ENCODE results near the gene NR1H4.
"Not testable (repeated sequence)": the region's sequence is repeated elsewhere in the genome, so short reads cannot be mapped to it uniquely, and the experiment has no call there.

NR1H4 gene

DNA sequence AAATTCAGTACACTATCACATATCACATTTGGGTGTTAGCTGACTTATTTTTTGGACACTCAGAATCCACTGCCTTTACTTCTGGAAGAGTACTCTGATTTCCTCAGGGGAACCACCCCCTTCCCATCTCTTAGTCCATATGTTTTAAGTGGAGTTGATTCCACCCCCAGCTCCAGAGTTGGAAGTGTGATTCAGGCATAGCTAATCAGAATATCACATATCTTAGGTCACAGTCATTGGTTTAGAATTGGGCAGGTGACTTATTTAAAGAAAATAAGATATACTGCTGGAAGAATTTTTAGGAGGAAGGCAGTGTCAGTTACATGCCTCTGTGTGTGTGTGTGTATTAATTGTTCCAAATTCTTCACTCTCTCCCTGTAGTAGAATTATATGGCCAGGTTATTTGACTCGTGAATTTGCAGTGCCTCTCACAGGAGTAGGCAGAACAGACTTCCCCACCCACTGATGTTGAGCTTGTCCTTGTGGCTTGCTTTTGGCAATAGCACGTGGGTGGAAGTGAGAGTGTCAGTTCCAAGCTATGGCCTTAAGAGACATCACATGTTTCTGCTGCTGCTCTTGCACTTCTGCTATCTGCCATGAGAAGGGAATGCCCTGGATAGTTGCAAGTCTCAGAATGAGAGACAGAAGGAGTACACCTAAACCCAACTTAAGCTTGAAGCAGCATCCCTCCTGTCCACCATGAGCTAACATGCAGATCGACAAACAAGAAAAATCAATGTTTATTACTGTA lies 93.4 kb downstream of the NR1H4 start:
- DNase-seq (ENCODE audit: low read depth in 2 of 2): no peak

DNA sequence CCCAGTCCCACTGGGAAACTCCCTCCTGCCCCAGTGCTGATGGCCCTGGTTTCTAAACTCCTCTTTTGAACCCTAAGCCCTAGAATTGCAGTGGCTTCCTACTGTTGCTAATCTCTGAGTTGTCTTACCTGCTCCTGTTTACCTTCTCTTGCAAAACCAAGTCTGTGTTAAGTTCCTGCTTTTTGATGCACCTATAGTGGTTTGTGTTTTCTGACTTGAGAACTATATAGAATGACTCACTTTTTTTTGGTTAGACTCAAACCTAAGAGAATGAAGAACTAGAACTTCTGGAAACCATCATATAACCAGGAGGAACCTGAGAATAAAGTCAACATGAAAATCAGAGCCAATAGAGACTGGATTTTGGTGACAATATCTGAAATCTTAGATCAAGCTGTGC lies 94.3 kb downstream of the NR1H4 start:
- no peak for DNase-seq (ENCODE audit: low read depth in 2 of 2)

DNA sequence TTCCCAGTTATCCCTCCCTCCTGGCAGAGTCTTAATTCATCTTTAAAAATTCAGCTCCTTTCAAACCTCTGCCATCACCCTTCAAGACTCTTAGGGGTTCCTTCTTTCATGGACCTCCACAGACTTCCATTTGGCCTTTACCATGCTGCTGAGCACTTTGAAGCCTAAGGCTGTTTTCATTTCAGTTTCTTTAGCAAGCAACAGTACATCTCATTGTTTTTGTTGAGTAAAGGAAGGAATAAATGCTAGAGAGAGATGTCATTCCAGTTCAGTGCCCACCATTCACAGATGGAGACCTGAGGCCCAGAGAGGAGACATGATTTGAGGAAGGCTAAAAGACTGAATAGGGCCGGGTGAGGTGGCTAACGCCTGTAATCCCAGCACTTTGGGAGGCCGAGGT lies 98.5 kb downstream of the NR1H4 start:
- DNase-seq (ENCODE audit: low read depth in 2 of 2): no peak

DNA sequence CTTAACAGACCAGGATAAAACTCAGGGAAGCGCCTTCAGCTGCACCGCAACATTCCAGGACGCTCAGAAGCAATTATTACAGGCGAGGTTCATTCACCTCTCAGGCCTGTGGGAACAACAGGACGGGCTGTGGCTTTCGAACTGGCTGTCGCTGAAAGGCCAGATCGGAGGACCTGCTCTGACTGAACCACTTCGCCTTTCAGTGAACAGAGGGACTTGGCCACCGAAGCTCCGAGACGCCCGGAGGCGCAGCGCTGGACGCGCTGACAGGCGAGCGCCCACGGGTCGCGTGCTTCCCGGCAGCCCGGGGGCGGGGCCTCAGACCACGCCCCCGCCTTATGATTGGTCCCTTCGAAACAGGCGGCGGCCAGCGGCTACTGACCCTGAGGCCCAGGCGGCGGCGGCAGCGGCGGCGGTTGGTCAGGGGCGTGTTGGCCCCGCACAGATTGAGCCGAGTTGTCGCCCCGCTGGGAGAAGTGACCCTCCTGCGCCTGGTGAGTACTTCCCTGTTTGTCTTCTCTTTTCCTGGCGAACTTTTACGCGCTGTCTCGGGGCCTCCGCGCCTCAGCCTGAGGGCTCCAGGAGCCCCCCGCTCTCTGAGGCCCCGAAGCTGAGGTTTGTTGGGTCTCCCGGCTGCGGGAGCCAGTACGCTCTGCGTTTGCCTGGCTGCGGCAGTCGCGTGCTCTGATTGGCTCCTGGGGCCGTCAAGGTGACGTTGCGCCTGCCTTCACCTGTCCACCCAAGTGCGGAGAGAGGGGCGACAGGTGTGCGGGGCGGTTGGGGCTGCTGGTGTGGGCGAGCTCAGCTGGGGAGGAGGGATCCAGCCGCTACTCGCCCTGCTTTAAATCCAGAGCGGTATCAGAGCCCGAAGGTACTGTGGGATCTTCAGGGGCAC lies 99.9 kb downstream of the NR1H4 start, which contains the start of gene GAS2L3:
Gene GAS2L3 (plus strand): TSS at position 393 of the 895 bp plus-strand sequence. CDS start 21,221 bp downstream, outside the sequence.
- DNase-seq (ENCODE audit: low read depth in 2 of 2): peak; percentile 25 to 32

DNA sequence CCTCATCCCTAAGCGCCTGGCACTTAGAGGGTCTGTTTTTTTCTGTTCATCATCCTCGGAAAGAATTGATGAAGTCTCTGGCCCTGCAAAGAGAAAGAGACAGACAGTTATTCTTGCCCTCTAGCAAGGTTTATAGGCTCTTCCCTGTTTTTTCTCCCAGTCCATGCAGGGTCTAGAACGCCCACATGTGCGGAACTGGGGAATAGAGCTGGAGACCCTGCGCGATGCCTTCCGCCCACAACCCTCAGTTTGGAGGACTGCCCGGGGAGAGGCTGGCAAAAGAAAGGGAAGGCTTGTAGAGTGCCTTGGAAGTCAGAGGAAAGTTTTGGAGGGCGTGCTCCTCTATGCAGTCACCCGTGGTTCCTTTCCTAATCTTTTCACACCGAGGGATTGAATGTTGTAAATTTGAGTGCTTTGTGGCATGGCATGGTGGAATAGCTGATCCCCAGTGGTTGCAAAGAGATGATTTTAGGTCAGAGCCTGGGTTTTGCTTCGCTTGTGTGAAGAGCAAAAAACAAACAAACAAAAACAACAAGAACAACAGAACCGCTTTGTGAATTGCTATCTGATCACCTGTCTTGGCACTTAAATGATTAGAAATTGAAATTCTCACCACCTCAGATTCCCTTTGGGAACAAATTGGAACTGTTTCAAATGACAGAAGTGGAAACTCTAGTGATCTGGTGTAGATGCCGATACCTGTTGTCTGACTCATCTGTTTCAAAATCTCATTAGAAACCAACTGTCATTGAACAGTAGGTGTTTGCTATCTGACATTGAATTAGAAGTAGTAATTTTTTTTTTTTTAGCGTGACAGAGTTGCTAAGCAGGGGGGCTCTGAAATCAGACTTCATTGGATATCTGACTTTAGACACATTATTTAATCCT lies 100.8 kb downstream of the NR1H4 start:
- DNase-seq (ENCODE audit: low read depth in 2 of 2): no peak

DNA sequence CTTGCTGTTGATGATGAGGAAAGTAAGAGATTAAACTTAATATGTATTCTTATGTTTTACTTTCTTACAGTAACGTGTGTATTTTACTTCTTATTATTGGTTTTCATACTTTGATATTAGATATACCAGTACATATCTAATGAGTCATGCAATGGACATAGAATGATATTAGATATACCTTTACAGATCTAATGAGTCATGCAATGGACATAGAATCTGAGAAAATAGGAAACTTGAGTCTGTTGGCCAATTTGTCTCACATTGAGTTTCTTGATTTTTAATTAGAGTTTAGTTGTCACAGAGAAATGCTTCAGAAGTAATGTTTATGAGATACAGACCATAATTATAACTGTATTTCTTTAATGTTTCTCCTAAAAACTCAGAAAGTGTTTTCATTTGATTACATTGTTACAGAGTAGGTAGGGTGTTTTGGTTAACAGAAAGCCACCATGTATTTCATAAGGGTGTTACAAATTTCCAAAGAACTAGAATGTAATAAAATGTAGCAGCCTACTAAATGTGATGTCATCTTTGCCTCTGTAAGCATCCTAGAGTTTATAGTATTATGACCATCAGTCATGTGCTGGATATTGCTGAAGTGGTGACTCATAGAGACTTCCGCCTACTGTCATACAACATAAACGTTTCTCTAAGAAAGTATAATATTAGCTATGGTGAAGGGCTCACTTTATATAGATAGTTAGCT lies 102.8 kb downstream of the NR1H4 start:
- peak; percentile 30 to 34 for DNase-seq (ENCODE audit: low read depth in 2 of 2)

DNA sequence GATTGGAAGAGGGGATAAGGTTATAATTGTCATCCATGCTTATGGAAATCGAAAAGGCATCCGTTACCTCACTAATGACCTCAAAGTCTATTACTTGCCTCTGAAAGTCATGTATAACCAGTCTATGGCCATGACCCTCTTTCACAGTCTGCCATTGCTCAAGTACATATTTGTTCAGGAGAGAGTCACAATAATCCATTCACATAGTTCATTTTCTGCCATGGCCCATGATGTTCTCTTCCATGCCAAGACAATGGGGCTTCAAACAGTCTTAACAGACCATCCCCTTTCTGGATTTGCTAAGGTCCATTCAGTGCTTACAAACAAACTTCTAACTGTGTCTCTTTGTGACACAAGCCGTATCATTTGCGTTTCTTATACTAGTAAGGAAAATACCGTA lies 105.3 kb downstream of the NR1H4 start:
- DNase-seq (ENCODE audit: low read depth in 2 of 2): no peak

DNA sequence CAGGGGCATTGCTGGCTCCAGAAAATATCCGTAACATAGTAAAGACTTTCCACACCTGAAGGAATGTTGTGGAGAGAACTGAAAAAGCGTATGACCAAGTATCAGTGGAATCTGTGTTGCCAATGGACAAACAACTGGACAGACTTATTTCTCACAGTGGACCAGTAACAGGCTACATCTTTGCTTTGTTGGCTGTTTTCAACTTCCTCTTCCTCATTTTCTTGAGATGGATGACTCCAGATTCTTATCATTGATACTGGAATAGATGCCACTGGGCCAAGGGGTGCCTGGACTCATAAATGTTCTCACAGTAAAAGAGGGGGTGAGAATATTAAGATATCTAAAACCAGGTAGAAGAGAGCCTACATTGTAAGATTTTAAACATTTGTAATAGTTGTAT lies 106.2 kb downstream of the NR1H4 start:
- DNase-seq (ENCODE audit: low read depth in 2 of 2): no peak

DNA sequence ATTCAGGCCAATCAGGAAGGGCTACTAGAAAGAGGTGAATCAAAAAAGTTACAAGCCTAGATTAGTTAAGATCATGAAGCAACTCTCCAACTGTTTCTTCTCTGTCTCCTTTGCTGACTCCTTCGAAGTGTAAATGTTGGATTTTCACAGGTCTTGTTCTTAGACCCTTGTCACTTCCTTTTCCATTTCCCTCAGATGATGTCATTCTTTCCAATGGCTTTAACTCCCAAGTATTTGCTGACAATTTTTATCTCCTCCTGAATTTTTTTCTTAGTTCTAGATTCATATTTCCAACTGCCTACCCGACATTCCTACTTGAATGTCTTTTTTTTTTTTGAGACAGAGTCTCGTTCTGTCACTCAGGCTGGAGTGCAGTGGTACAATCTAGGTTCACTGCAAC lies 110.6 kb downstream of the NR1H4 start:
- DNase-seq (ENCODE audit: low read depth in 2 of 2): no peak

DNA sequence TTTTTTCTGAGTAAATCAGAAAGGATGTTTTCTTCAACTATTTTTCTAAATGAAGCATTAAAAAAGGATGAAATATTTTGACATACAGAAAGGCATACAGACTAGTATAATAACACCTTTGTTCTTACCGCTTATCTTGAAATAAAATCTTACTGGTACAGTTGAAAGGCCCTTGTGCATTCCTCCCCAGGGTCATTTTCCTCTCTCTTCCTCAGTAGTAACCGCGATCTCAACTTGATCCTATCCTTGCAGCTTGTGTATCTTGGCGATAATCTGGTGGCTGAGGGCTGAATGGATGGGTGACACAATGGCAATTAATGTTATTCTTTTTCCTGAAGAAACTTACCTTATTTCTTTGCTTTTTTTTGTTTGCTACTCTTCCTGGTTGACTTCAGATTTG lies 118.3 kb downstream of the NR1H4 start:
- no peak for DNase-seq (ENCODE audit: low read depth in 2 of 2)

DNA sequence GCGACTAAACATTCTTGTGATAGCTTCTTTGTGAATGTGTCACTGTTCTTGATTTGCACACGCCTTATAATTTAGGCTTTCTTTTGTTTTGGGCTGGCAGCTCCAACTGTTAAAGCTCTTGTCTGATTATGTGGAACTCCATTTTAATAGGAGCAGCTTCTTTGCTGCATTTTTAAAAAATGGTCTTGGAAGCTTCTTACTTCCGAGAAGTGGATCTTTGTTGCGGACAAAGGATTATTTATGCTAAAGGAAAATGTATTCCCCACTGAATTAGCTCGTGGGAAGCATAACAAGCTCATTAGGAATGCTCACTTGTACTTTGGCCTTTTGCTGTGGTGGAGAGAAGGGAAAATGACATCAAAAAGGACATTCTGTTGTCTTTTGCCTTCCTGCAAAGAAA lies 119.8 kb downstream of the NR1H4 start:
- DNase-seq (ENCODE audit: low read depth in 2 of 2): no peak

DNA sequence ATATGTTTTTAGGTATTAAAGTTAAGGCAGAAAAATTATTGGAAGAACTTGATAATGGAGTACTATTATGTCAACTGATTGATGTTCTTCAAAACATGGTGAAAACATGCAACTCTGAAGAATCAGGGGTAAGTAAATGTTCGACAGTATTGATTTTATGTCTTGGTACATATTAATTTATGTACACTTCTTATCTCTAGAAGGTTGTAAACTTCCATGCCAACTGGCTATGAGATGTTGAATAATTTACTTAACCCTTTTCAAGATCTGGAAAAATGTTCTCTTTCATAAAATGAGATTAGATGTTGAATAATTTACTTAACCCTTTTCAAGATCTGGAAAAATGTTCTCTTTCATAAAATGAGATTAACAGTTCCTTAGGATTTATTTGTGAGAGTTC lies 128.0 kb downstream of the NR1H4 start:
- DNase-seq (ENCODE audit: low read depth in 2 of 2): no peak

DNA sequence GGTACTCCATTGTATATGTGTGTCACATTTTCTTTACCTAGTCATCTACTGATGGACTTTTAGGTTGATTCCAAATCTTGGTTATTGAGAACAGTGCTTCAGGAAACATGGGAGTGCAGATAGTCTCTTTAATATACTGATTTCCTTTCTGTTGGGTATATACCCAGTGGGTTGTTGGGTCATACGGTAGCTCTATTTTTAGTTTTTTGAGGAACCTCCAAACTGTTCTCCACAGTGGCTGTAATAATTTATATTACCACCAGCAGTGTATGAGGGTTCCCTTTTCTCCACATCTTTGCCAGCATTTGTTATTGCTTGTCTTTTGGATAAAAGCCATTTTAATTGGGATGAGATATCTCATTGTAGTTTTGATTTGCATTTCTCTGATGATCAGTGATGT lies 129.3 kb downstream of the NR1H4 start:
- DNase-seq (ENCODE audit: low read depth in 2 of 2): not testable (repeated sequence)

DNA sequence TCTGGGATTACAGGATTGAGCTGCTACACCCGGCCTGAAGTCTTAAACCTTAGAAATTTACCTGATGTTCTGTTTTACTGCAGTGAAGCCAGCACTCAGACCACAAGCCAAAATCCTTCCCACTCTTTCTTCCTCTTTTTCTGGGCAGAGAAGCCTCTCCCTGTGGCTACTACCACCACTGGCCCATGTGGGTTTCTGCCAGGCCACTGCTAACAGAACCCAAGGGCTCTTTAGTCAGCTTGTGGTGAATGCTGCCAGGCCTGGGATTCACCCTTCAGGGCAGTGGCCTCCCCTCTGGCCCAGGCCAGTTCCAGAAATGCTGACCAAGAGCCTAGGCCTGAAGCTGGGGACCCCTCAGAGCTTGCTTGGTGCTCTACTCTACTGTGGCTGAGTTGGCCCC lies 135.1 kb downstream of the NR1H4 start:
- no peak for DNase-seq (ENCODE audit: low read depth in 2 of 2)

DNA sequence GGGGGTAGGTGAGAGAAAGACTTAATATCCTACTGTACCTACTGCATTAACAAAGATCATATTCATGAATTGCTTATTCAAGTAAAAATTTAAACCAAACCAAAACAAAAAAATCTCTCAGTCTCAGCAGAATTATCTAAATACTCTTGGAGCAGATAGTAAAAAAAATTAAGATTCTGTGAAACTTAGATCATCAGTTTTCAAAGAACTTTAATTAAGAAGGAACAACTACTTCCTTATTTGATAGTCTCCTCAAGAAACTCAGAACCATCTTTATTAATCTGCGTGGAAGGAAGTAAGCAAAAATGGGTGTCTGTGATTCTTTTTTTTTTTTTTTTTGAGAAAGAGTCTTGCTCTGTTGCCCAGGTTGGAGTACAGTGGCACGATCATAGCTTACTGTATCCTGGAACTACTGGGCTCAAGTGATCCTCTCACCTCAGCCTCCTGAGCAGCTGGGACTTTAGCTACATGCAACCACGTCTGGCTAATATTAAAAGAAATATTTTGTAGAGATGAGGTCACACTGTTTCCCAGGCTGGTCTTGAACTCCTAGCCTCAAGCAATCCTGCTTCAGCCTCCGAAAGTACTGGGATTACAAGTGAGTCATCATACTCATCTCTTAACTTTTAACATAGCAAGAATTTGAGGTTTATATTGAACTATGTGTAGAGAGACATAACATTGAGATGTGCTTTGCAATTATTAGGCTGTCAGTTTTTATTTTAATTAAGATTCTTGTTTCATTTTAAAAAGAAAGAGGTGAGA lies 137.2 kb downstream of the NR1H4 start:
- no peak for DNase-seq (ENCODE audit: low read depth in 2 of 2)

DNA sequence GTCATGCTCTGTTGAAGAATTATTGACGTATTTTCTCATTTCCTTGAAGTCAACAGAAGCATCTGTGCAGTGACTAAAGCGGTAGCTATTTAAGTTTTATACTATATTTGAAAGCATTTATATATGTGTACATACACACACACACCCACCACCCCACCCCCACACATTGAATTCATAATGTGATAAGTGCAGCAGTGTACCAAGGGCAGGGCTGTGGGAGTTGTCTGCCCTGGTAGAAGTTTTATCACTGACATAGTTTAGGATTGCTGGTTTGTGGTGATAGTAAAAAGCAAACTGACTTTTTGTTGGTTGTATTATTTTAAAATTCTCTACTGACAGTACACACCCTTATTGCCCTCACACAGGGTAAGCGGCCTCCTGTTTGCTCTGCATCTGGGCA lies 138.9 kb downstream of the NR1H4 start:
- DNase-seq (ENCODE audit: low read depth in 2 of 2): no peak
